Liver (tissue), 9 donors: ENCODE data around the gene HNMT. TPM values are rescaled to one million over a fixed set of nuclear protein-coding genes. Genes with fewer than 3 reads are reported as not detected.

Experiments used
- DNase-seq: peaks from one replicate; pipeline ENCODE4 v3.0.0-alpha.2; 2017; ENCODE audit warnings: low spot score
- H3K27ac ChIP-seq, 2 donors: one replicate each; pipeline ENCODE4 v1.7.0; 2013; ENCODE audit warnings: inconsistent platforms in 2 of 2, low read length in 2 of 2, control low read depth in 1 of 2, low read depth in 1 of 2, mild to moderate bottlenecking in 1 of 2
- H3K27me3 ChIP-seq, 4 donors: one replicate each; pipeline versions ENCODE4 v1.6.1 to v1.7.0; 2013; ENCODE audit warnings: low read length in 3 of 4, inconsistent platforms in 1 of 4, mild to moderate bottlenecking in 1 of 4, moderate library complexity in 1 of 4; ENCODE audit not compliant: control insufficient read depth in 4 of 4, insufficient read depth in 4 of 4
- H3K36me3 ChIP-seq, 4 donors: one replicate each; pipeline versions ENCODE4 v1.6.1 to v1.7.0; 2013; ENCODE audit warnings: low read length in 3 of 4, mild to moderate bottlenecking in 3 of 4, low read depth in 1 of 4, moderate library complexity in 1 of 4; ENCODE audit not compliant: control insufficient read depth in 4 of 4, insufficient read depth in 3 of 4
- H3K4me1 ChIP-seq, 4 donors: one replicate each; pipeline versions ENCODE4 v1.6.1 to v1.7.0; 2013; ENCODE audit warnings: low read length in 3 of 4, mild to moderate bottlenecking in 3 of 4, moderate library complexity in 1 of 4; ENCODE audit not compliant: control insufficient read depth in 4 of 4, insufficient read depth in 4 of 4
- H3K4me3 ChIP-seq, 3 donors: one replicate each; pipeline versions ENCODE4 v1.6.1 to v1.7.0; 2013; ENCODE audit warnings: low read length in 3 of 3, control low read depth in 1 of 3, low read depth in 1 of 3, mild to moderate bottlenecking in 1 of 3
- H3K9ac ChIP-seq, 2 donors: one replicate each; pipeline ENCODE4 v1.7.0; 2013; ENCODE audit warnings: low read length in 2 of 2, mild to moderate bottlenecking in 2 of 2, moderate library complexity in 2 of 2, control low read depth in 1 of 2, low read depth in 1 of 2
- H3K9me3 ChIP-seq, 4 donors: one replicate each; pipeline versions ENCODE4 v1.6.1 to v1.7.0; 2013; ENCODE audit warnings: low read length in 3 of 4; ENCODE audit not compliant: control insufficient read depth in 4 of 4
- CTCF ChIP-seq: fragments of 150-350 bp; IDR thresholded peaks from 2 replicates; pipeline ENCODE4 v1.5.1; 2017; ENCODE audit warnings: improper control_type of control experiment, low read depth, low read length; ENCODE audit not compliant: missing input control
- EGR1 ChIP-seq, 2 donors: IDR thresholded peaks; 2 replicates each; pipeline ENCODE4 v1.6.1; 2016 to 2018; ENCODE audit warnings: antibody characterized with exemption in 2 of 2, low read depth in 2 of 2
- FOXA1 ChIP-seq: IDR thresholded peaks from 2 replicates; pipeline ENCODE4 v1.6.1; 2016; ENCODE audit warnings: antibody characterized with exemption
- FOXA2 ChIP-seq: IDR thresholded peaks from 2 replicates; pipeline ENCODE4 v1.6.1; 2016; ENCODE audit warnings: antibody characterized with exemption
- GABPA ChIP-seq, 2 donors: IDR thresholded peaks in 1 of 2; conservative IDR thresholded peaks in 1 of 2; 2 replicates each; pipeline ENCODE4 v1.6.1; 2016; ENCODE audit warnings: antibody characterized with exemption in 2 of 2, mild to moderate bottlenecking in 1 of 2, moderate library complexity in 1 of 2
- HNF4A ChIP-seq, 2 donors: conservative IDR thresholded peaks; 2 replicates each; pipeline ENCODE4 v1.6.1; 2016; ENCODE audit warnings: antibody characterized with exemption in 2 of 2, mild to moderate bottlenecking in 2 of 2
- JUND ChIP-seq, 2 donors: IDR thresholded peaks; 2 replicates each; pipeline ENCODE4 v1.6.1; 2016; ENCODE audit warnings: antibody characterized with exemption in 2 of 2
- NR2F2 ChIP-seq: IDR thresholded peaks from 2 replicates; pipeline ENCODE4 v1.6.1; 2016; ENCODE audit warnings: antibody characterized with exemption
- RAD21 ChIP-seq, 2 donors: IDR thresholded peaks; 2 replicates each; pipeline ENCODE4 v1.6.1; 2016; ENCODE audit warnings: antibody characterized with exemption in 2 of 2, mild to moderate bottlenecking in 2 of 2
- SP1 ChIP-seq: IDR thresholded peaks from 2 replicates; pipeline ENCODE4 v1.6.1; 2018; ENCODE audit warnings: antibody characterized with exemption, mild to moderate bottlenecking
- TAF1 ChIP-seq: conservative IDR thresholded peaks from 2 replicates; pipeline ENCODE4 v1.6.1; 2016; ENCODE audit warnings: antibody characterized with exemption, mild to moderate bottlenecking
- WGBS: extraction: QIAGEN DNeasy Blood & Tissue Kit; methylation state at CpG from one replicate; pipeline ENCODE4 v1.1.7; 2013; 5-methylcytosine and 5-hydroxymethylcytosine counted together
- polyA plus RNA-seq, 2 donors: library from polyadenylated mRNA; stranded (reverse) in 1 of 2; unstranded in 1 of 2; fragments of 200-250 nt in 1 of 2; fragments of >200 nt in 1 of 2; fragmentation: Nextera tagmentation in 1 of 2; extraction: Ambion mirVana in 1 of 2; gene quantifications; one replicate each; pipeline versions ENCODE4 v1.2.1 to v1.2.3, GENCODE V29; 2013 to 2015
- total RNA-seq, 2 donors: library from RNA; depleted of rRNA; stranded (reverse); fragments of >200 nt; gene quantifications; one replicate each; pipeline ENCODE4 v1.2.3, GENCODE V29; 2014
- TF ChIP-seq, protein P1 (sequence below): IDR thresholded peaks from 2 replicates; pipeline ENCODE4 v1.6.1; 2016; ENCODE audit warnings: antibody characterized with exemption
- TF ChIP-seq, protein P2 (sequence below): IDR thresholded peaks from 2 replicates; pipeline ENCODE4 v1.6.1; 2016; ENCODE audit warnings: antibody characterized with exemption
- donor health status: healthy.
- donor health status: healthy.
- donor health status: healthy.
- donor health status: healthy.
- donor health status: healthy.

Gene HNMT
- total and polyA plus RNA-seq, 4 donors, result 44.4 to 103 (median 78.5) TPM

DNA sequence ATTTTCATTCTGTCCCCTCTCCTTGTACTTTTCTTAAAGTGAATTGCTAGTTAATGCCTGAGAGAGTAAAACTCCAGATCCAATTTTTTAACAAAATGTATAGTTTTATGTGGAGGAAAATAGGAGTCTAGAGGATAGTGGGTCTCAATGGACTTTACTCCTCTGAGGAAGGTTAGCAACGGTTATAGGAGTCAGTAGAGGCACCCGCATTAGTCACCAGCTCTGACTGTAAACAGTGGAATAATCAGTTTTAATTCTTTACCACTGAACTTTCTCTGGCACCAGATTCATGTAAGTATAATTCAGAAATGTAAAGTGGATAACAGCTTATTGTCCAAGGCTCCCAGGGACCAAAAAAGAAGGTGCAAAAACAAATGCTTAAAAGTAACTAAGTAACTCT is 38.7 kb upstream of the HNMT start:
- Histone ChIP-seq H3K4me1 (peaks cover 0 to 4% (median 0%) of the 10 kb centered on the region in 4 donors), H3K9me3 (no peaks in the 10 kb centered on the region), H3K9ac (no peak overlapping the region), H3K27me3 (no peaks in the 10 kb centered on the region), H3K4me3 (no peak overlapping the region), H3K36me3 (no peaks in the 10 kb centered on the region), H3K27ac (no peak overlapping the region)
- 82% methylated on average over 2 of the region's 2 CpGs for WGBS
- TF ChIP-seq HNF4A (conservative IDR thresholded peaks at IDR 0.05) (no peak), GABPA (IDR thresholded peaks at IDR 0.05 in 1 of 2, conservative IDR thresholded peaks at IDR 0.05 in 1 of 2) (no peak), RAD21 (IDR thresholded peaks at IDR 0.05) (no peak), TAF1 (no peak), CTCF (no peak), EGR1 (IDR thresholded peaks at IDR 0.05; ENCODE audit: low read depth in 2 of 2) (no peak), FOXA2 (no peak), NR2F2 (no peak), SP1 (no peak), FOXA1 (no peak)
- TF ChIP-seq, protein P1, sequence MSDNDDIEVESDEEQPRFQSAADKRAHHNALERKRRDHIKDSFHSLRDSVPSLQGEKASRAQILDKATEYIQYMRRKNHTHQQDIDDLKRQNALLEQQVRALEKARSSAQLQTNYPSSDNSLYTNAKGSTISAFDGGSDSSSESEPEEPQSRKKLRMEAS, result no peak
- TF ChIP-seq, protein P2, sequence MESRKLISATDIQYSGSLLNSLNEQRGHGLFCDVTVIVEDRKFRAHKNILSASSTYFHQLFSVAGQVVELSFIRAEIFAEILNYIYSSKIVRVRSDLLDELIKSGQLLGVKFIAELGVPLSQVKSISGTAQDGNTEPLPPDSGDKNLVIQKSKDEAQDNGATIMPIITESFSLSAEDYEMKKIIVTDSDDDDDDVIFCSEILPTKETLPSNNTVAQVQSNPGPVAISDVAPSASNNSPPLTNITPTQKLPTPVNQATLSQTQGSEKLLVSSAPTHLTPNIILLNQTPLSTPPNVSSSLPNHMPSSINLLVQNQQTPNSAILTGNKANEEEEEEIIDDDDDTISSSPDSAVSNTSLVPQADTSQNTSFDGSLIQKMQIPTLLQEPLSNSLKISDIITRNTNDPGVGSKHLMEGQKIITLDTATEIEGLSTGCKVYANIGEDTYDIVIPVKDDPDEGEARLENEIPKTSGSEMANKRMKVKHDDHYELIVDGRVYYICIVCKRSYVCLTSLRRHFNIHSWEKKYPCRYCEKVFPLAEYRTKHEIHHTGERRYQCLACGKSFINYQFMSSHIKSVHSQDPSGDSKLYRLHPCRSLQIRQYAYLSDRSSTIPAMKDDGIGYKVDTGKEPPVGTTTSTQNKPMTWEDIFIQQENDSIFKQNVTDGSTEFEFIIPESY, result no peak
- DNase-seq, result no peak

DNA sequence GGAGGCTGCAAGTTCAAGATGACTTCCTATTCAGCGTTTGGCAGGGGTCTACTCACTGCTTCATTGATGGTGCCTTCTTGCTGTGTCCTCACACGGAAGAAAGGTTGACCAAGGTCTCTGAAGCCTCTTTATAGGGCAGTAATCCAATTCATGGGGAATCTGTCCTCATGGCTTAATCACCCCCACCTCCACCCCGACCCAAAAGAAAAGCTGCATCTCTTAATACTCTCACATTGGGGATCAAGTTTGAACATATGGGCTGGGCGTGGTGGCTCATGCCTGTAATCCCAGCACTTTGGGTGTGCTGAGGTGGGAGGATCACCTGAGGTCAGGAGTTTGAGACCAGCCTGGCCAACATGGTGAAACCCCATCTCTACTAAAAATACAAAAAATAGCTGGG is 36.4 kb upstream of the HNMT start:
- no peak overlapping the region for H3K4me3 ChIP-seq
- H3K36me3 ChIP-seq, result no peaks in the 10 kb centered on the region
- peaks cover 0 to 4% (median 0%) of the 10 kb centered on the region in 4 donors for H3K4me1 ChIP-seq
- TF ChIP-seq JUND (IDR thresholded peaks at IDR 0.05) (no peak), SP1 (no peak), CTCF (no peak), TAF1 (no peak)
- no peaks in the 10 kb centered on the region for H3K27me3 ChIP-seq
- WGBS, result 92% methylated on average over 4 of the region's 4 CpGs
- H3K9ac ChIP-seq, result no peak overlapping the region
- no peak for DNase-seq
- H3K27ac ChIP-seq, result no peak overlapping the region
- no peaks in the 10 kb centered on the region for H3K9me3 ChIP-seq
